IMR-90 (cell line): ENCODE measurements around the gene PAQR7. TPM values are rescaled to one million over a fixed set of nuclear protein-coding genes. Genes with fewer than 3 reads are reported as not detected.

Experiments used
- ATAC-seq: fragments of 200-7000 bp; cut with Tn5 transposase; 2 replicates; pipeline ENCODE4 v1.9.1; 2020; ENCODE audit warnings: low read depth, mild to moderate bottlenecking, moderate library complexity
- BruUV-seq: library from RNA; stranded (reverse); fragments of 400-500 nt; replicated peaks from 2 replicates; lab custom pipeline; 2021; lab: Mats Ljungman, UMichigan
- CTCF ChIA-PET: fragments of 300-600 bp; formaldehyde crosslinking; extraction: SDS; loops from one replicate; lab custom pipeline; 2021; ENCODE audit warnings: antibody characterized with exemption; lab: Yijun Ruan, JAX
- POLR2A ChIA-PET: fragments of 300-600 bp; sonication (Branson Sonifier 250); formaldehyde crosslinking; loops from one replicate; lab custom pipeline; 2022; ENCODE audit warnings: antibody characterized with exemption; ENCODE audit not compliant: unreplicated experiment; lab: Charles Lee
- DNase-seq: peaks from one replicate; pipeline ENCODE4 v3.0.0; 2013
- H2AFZ ChIP-seq: replicated peaks from 2 replicates; pipeline ENCODE3; 2013; ENCODE audit warnings: low read length, mild to moderate bottlenecking; ENCODE audit not compliant: poor library complexity
- H2AK5ac ChIP-seq: 2 replicates; pipeline ENCODE4 v1.6.1; 2013; ENCODE audit warnings: low read depth, low read length, inconsistent platforms
- H2AK9ac ChIP-seq: replicated peaks from 2 replicates; pipeline ENCODE3; 2013; ENCODE audit warnings: mild to moderate bottlenecking, low read depth, low read length, moderate library complexity; ENCODE audit not compliant: poor library complexity
- H2BK120ac ChIP-seq: 2 replicates; pipeline ENCODE4 v1.6.1; 2013; ENCODE audit warnings: low read depth, low read length, inconsistent platforms
- H2BK15ac ChIP-seq: 3 replicates; pipeline ENCODE4 v1.6.1; 2013; ENCODE audit warnings: low read depth, low read length, inconsistent platforms
- H2BK20ac ChIP-seq: 2 replicates; pipeline ENCODE4 v1.6.1; 2013; ENCODE audit warnings: low read depth, mild to moderate bottlenecking, inconsistent platforms, low read length, moderate library complexity
- H2BK5ac ChIP-seq: 2 replicates; pipeline ENCODE4 v1.6.1; 2013; ENCODE audit warnings: mild to moderate bottlenecking, low read depth, low read length, inconsistent platforms; ENCODE audit not compliant: poor library complexity, severe bottlenecking
- H3K14ac ChIP-seq: replicated peaks from 2 replicates; pipeline ENCODE4 v1.6.1; 2013; ENCODE audit warnings: low read depth, low read length, inconsistent platforms
- H3K18ac ChIP-seq: 2 replicates; pipeline ENCODE4 v1.6.1; 2013; ENCODE audit warnings: low read depth, low read length, control low read depth
- H3K23ac ChIP-seq: 2 replicates; pipeline ENCODE4 v1.6.1; 2013; ENCODE audit warnings: low read depth, low read length, inconsistent platforms
- H3K27ac ChIP-seq: 2 replicates; pipeline ENCODE4 v1.5.1; 2013; ENCODE audit warnings: mild to moderate bottlenecking, control low read depth, low read length; ENCODE audit not compliant: insufficient read depth
- H3K27me3 ChIP-seq: 2 replicates; pipeline ENCODE4 v1.6.1; 2013; ENCODE audit warnings: low read length; ENCODE audit not compliant: control insufficient read depth, insufficient read depth
- H3K36me3 ChIP-seq: 2 replicates; pipeline ENCODE4 v1.6.1; 2013; ENCODE audit warnings: low read length, mixed read lengths; ENCODE audit not compliant: control insufficient read depth, insufficient read depth
- H3K4ac ChIP-seq: 2 replicates; pipeline ENCODE4 v1.6.1; 2013; ENCODE audit warnings: low read depth, low read length, inconsistent platforms
- H3K4me1 ChIP-seq: 2 replicates; pipeline ENCODE4 v1.6.1; 2013; ENCODE audit warnings: low read length, mixed read lengths; ENCODE audit not compliant: control insufficient read depth, insufficient read depth
- H3K4me2 ChIP-seq: 2 replicates; pipeline ENCODE4 v1.6.1; 2013; ENCODE audit warnings: low read depth, mild to moderate bottlenecking, control low read depth, low read length, moderate library complexity
- H3K4me3 ChIP-seq: 2 replicates; pipeline ENCODE4 v1.5.1; 2013; ENCODE audit warnings: low read depth, mild to moderate bottlenecking, control low read depth, low read length, moderate library complexity; ENCODE audit not compliant: insufficient read depth
- H3K56ac ChIP-seq: 2 replicates; pipeline ENCODE4 v1.6.1; 2013; ENCODE audit warnings: low read length, inconsistent platforms; ENCODE audit not compliant: insufficient read depth; ENCODE audit errors: extremely low read depth
- H3K79me1 ChIP-seq, 2 experiments: 2 replicates each; pipeline ENCODE4 v1.6.1; 2013; ENCODE audit warnings: low read length in 2 of 2, inconsistent platforms in 1 of 2, low read depth in 1 of 2
- H3K9ac ChIP-seq: 2 replicates; pipeline ENCODE4 v1.6.1; 2013; ENCODE audit warnings: low read depth, low read length, control low read depth
- H3K9me1 ChIP-seq: 2 replicates; pipeline ENCODE4 v1.6.1; 2013; ENCODE audit warnings: low read length, inconsistent platforms; ENCODE audit not compliant: insufficient read depth
- H3K9me3 ChIP-seq: 2 replicates; pipeline ENCODE4 v1.6.1; 2013; ENCODE audit warnings: low read length; ENCODE audit not compliant: control insufficient read depth, insufficient read depth
- H4K20me1 ChIP-seq: 2 replicates; pipeline ENCODE4 v1.6.1; 2013; ENCODE audit warnings: low read length, inconsistent platforms; ENCODE audit not compliant: insufficient read depth
- H4K5ac ChIP-seq: 2 replicates; pipeline ENCODE4 v1.6.1; 2013; ENCODE audit warnings: mild to moderate bottlenecking, low read depth, low read length, control low read depth
- H4K8ac ChIP-seq, 2 experiments: 2 replicates each; pipeline ENCODE4 v1.6.1; 2013; ENCODE audit warnings: low read depth in 2 of 2, low read length in 2 of 2, control low read depth in 1 of 2, inconsistent platforms in 1 of 2
- H4K91ac ChIP-seq: 2 replicates; pipeline ENCODE4 v1.6.1; 2013; ENCODE audit warnings: low read depth, low read length, inconsistent platforms; ENCODE audit not compliant: insufficient read depth
- BHLHE40 ChIP-seq: fragments of 150-350 bp; IDR thresholded peaks from 2 replicates; pipeline ENCODE4 v1.6.1; 2016; ENCODE audit warnings: mild to moderate bottlenecking, low read depth, low read length
- CEBPB ChIP-seq: IDR thresholded peaks from 2 replicates; pipeline ENCODE4 v1.6.1; 2012; ENCODE audit warnings: low read depth, low read length, improper control_type of control experiment
- CHD1 ChIP-seq: IDR thresholded peaks from 2 replicates; pipeline ENCODE4 v1.6.1; 2012; ENCODE audit warnings: low read depth, low read length, improper control_type of control experiment
- FOS ChIP-seq: fragments of 150-350 bp; IDR thresholded peaks from 2 replicates; pipeline ENCODE4 v1.6.1; 2016; ENCODE audit warnings: low read depth, low read length
- MAFK ChIP-seq: IDR thresholded peaks from 2 replicates; pipeline ENCODE4 v1.6.1; 2012; ENCODE audit warnings: low read depth, low read length, improper control_type of control experiment
- MAZ ChIP-seq: IDR thresholded peaks from 2 replicates; pipeline ENCODE4 v1.6.1; 2012; ENCODE audit warnings: low read depth, mild to moderate bottlenecking, low read length, improper control_type of control experiment, moderate library complexity, borderline replicate concordance
- POLR2A ChIP-seq: IDR thresholded peaks from 2 replicates; pipeline ENCODE4 v1.6.1; 2012; ENCODE audit warnings: mild to moderate bottlenecking, low read depth, low read length
- SMC3 ChIP-seq: fragments of 150-350 bp; IDR thresholded peaks from 2 replicates; pipeline ENCODE4 v1.6.1; 2016; ENCODE audit warnings: low read depth, mild to moderate bottlenecking, antibody characterized with exemption, low read length, moderate library complexity
- WGBS, 2 experiments: methylation state at CpG; one replicate each; pipeline versions ENCODE4 v1.1.5 to v1.1.7; 2013; ENCODE audit warnings: missing lambda C conversion rate in 2 of 2; ENCODE audit not compliant: insufficient read length in 1 of 2; ENCODE audit errors: extremely low coverage in 2 of 2; 5-methylcytosine and 5-hydroxymethylcytosine counted together
- dilution Hi-C: fragments of 300-500 bp; cut with HindIII; formaldehyde crosslinking; loops from one replicate; pipeline ENCODE4 v1.14.3; 2018; ENCODE audit warnings: low sequenced_read_pairs; ENCODE audit not compliant: unreplicated experiment
- in situ Hi-C: fragments of 300-500 bp; cut with MboI; formaldehyde crosslinking; loops from 3 replicates; pipeline ENCODE4 v1.14.3; 2019; ENCODE audit warnings: low sequenced_read_pairs, inconsistent platforms, mixed read lengths
- intact Hi-C: fragments of 100-400 bp; cut with micrococcal nuclease; formaldehyde crosslinking; loops from 2 replicates; pipeline ENCODE4 v1.10.0; 2022
- polyA plus RNA-seq, 3 experiments: library from polyadenylated mRNA; depleted of rRNA; stranded (reverse); fragments of >200 nt; gene quantifications; 2 replicates each; pipeline ENCODE4 v1.2.3, GENCODE V29; 2012; ENCODE audit warnings: low replicate concordance in 1 of 3
- total RNA-seq: library from RNA; depleted of rRNA; stranded (reverse); fragments of >200 nt; gene quantifications from 2 replicates; pipeline ENCODE4 v1.2.3, GENCODE V29; 2012
- TF ChIP-seq, protein P1 (sequence below): fragments of 150-350 bp; IDR thresholded peaks from 2 replicates; pipeline ENCODE4 v1.6.1; 2017; ENCODE audit warnings: mild to moderate bottlenecking, antibody characterized with exemption, low read length, low read depth

PAQR7 gene
- total and polyA plus RNA-seq, 2 of the 4 experiments (the other 2 are of a cell fraction): 9.0 to 12.9 TPM

DNA sequence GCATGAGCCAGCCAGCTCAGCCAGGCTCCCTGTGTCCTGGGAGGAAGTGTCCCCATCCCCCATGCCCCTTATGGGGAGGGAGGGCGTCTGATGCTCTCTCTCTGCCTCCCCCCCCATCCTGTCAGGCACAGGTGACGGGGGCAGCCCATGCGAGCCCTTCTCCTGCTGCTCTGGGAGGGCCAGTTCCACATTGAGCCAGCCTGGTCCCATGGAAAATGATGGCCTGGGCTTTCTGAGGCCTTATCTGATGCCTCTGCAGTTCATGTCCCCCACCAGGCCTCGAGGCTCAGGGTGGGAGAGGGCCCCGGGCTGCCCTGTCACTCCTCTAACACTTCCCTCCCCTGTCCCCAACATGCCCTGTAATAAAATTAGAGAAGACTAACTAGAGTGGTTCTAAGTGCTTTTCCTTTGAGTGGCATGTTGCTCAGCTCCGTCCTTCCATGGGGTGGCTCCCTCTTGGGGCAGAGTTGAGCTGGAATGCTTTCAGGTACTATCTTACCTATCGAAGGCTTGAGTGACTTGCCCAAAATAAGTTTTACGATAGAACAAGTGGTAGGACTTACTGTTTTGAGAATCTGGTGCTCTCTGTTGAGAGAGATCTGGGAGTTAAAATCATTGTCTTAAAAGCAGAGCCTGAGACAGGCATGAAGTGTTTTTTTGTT is 57.5 kb downstream of the PAQR7 start:
- CTCF ChIA-PET: interaction anchor here (0.9 kb wide), 1 partner anchor 78 kb away, joined by 3 read pairs; no protein-coding TSS in a partner anchor
- H3K36me3 ChIP-seq: peaks cover 27% of the 10 kb centered on the region
- peaks cover 13 to 50% of the 10 kb centered on the region in 2 experiments for H3K79me1 ChIP-seq
- peaks cover 14% of the 10 kb centered on the region; the same call in 1 of the 2 replicates for H4K20me1 ChIP-seq
- no peaks in the 10 kb centered on the region for H3K27me3 ChIP-seq
- TF ChIP-seq POLR2A (no peak), SMC3 (no peak), BHLHE40 (no peak), CEBPB (no peak), CHD1 (no peak), FOS (no peak), MAZ (no peak), MAFK (no peak)
- TF ChIP-seq, protein P1, sequence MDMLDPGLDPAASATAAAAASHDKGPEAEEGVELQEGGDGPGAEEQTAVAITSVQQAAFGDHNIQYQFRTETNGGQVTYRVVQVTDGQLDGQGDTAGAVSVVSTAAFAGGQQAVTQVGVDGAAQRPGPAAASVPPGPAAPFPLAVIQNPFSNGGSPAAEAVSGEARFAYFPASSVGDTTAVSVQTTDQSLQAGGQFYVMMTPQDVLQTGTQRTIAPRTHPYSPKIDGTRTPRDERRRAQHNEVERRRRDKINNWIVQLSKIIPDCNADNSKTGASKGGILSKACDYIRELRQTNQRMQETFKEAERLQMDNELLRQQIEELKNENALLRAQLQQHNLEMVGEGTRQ: no peak
- peaks cover 18% of the 10 kb centered on the region for H3K9me1 ChIP-seq
- H3K4me3 ChIP-seq: no peak overlapping the region
- no peak overlapping the region for H3K9ac ChIP-seq
- H2BK20ac ChIP-seq: no peak overlapping the region
- no peak overlapping the region for H2BK5ac ChIP-seq
- H2BK120ac ChIP-seq: no peak overlapping the region; the same call in 1 of the 2 replicates
- H4K8ac ChIP-seq: peak overlapping the region in 1 of 2 experiments; percentile 99; a peak in 2 of 4 replicates
- no CpG with 5 or more reads among the region's 8 CpGs for WGBS, 2 experiments
- H3K27ac ChIP-seq: no peak overlapping the region
- H4K91ac ChIP-seq: no peak overlapping the region
- H3K4ac ChIP-seq: no peak overlapping the region
- intact Hi-C loops (loop anchor here (10.0 kb wide), 1 partner anchor 573 kb away; the partner anchor contains the start of gene RSRP1), dilution Hi-C loops (no loop called here), in situ Hi-C loops (loop anchor here (25.0 kb wide), 2 partner anchors 406 to 581 kb away; partner anchors contain the start of genes RHCE, RSRP1 and SYF2)
- no peak overlapping the region for H3K23ac ChIP-seq
- POLR2A ChIA-PET: no interaction called here
- H3K18ac ChIP-seq: no peak overlapping the region
- DNase-seq (no peak), ATAC-seq (no peak)
- H2BK15ac ChIP-seq: no peak overlapping the region
- no peak overlapping the region for H2AFZ ChIP-seq
- H3K9me3 ChIP-seq: no peaks in the 10 kb centered on the region
- H3K4me2 ChIP-seq: no peak overlapping the region
- no peak overlapping the region for H3K14ac ChIP-seq
- BruUV-seq: no TSS peak
- H3K56ac ChIP-seq: no peak overlapping the region
- H3K4me1 ChIP-seq: peaks cover 16% of the 10 kb centered on the region
- H2AK9ac ChIP-seq: peak overlapping the region; percentile 78
- no peak overlapping the region for H4K5ac ChIP-seq
- H2AK5ac ChIP-seq: peak overlapping the region; percentile 17; the same call in 1 of the 2 replicates
